PC-9 (cell line): ENCODE results near the gene OSBPL8.

Source experiments
- EZH2 ChIP-seq: fragments of 200-600 bp; sonication (generic); IDR thresholded peaks from 2 replicates; pipeline ENCODE4 v1.8.0; 2017; ENCODE audit warnings: antibody characterized with exemption, low read depth
- TF ChIP-seq, protein P1 (sequence below): fragments of 200-600 bp; sonication (generic); conservative IDR thresholded peaks from 2 replicates; pipeline ENCODE4 v1.6.1; 2017; ENCODE audit warnings: mixed run types, antibody characterized with exemption, mild to moderate bottlenecking, moderate library complexity

DNA sequence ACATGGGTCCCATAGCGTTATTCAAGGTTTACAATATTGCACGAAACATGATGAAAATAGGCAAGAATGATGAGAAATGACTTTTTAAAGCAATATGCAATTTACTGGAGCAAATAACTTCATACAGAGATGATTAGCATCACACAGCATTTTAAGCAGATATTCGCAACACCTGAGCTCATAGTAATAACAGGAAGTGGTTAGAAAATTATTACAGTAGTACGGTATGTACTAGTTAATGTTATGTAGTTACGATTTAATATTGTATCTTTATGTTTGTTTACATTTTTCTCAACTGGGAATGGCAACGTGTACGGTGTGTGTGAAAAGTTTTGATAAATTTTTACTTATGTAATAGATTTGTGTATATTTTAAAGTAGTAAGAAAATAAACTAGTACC, 102.6 kb downstream of the OSBPL8 start:
- TF ChIP-seq, protein P1, sequence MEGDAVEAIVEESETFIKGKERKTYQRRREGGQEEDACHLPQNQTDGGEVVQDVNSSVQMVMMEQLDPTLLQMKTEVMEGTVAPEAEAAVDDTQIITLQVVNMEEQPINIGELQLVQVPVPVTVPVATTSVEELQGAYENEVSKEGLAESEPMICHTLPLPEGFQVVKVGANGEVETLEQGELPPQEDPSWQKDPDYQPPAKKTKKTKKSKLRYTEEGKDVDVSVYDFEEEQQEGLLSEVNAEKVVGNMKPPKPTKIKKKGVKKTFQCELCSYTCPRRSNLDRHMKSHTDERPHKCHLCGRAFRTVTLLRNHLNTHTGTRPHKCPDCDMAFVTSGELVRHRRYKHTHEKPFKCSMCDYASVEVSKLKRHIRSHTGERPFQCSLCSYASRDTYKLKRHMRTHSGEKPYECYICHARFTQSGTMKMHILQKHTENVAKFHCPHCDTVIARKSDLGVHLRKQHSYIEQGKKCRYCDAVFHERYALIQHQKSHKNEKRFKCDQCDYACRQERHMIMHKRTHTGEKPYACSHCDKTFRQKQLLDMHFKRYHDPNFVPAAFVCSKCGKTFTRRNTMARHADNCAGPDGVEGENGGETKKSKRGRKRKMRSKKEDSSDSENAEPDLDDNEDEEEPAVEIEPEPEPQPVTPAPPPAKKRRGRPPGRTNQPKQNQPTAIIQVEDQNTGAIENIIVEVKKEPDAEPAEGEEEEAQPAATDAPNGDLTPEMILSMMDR: no peak
- TF ChIP-seq EZH2: no peak
